ENCODE measurements around the gene PAM. TPM values are rescaled to one million over a fixed set of nuclear protein-coding genes. Genes with fewer than 3 reads are reported as not detected.
A peak's percentile ranks its signal among the peaks of the same experiment; 100 is the strongest.

Gene PAM
- total and polyA plus RNA-seq, 2 donors from 2014 or later = 158 to 293 TPM

DNA sequence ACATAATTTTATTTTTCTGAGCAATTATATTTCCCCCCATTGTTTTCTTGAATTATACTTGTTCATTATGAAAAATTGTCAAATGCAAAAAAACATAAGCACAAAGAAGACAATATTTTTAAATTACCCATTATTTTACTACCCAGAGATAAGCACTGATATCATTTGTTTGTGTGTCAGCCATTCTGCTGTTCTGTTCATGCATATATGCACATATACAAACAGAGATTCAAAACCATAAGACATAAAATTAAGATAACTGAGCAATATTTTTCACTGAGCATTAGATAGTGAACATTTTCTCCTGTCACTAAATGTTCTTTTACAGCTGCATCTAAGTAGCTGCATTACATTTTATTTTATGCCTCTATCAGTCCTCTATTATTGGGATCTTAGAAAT is 35.6 kb downstream of the PAM start:
- Histone ChIP-seq H3K9ac (ENCODE audit: low read length in 3 of 3) (no peak overlapping the region), H3K4me3 (ENCODE audit: low read length in 3 of 3) (no peak overlapping the region), H3K27ac (ENCODE audit: low read depth in 2 of 2, low read length in 2 of 2) (no peak overlapping the region), H3K9me3 (ENCODE audit: control insufficient read depth in 2 of 3, insufficient read depth in 1 of 3, low read length in 3 of 3) (no peaks in the 10 kb centered on the region), H3K36me3 (ENCODE audit: control insufficient read depth in 2 of 3, insufficient read depth in 3 of 3, low read length in 3 of 3) (no peaks in the 10 kb centered on the region), H3K4me1 (ENCODE audit: control insufficient read depth in 2 of 3, insufficient read depth in 2 of 3, low read depth in 1 of 3, low read length in 3 of 3) (no peaks in the 10 kb centered on the region), H3K27me3 (ENCODE audit: control insufficient read depth, insufficient read depth, low read length) (no peaks in the 10 kb centered on the region)
- intact Hi-C loops (cut with DNase I) = no loop called here
- TF ChIP-seq, protein P1, sequence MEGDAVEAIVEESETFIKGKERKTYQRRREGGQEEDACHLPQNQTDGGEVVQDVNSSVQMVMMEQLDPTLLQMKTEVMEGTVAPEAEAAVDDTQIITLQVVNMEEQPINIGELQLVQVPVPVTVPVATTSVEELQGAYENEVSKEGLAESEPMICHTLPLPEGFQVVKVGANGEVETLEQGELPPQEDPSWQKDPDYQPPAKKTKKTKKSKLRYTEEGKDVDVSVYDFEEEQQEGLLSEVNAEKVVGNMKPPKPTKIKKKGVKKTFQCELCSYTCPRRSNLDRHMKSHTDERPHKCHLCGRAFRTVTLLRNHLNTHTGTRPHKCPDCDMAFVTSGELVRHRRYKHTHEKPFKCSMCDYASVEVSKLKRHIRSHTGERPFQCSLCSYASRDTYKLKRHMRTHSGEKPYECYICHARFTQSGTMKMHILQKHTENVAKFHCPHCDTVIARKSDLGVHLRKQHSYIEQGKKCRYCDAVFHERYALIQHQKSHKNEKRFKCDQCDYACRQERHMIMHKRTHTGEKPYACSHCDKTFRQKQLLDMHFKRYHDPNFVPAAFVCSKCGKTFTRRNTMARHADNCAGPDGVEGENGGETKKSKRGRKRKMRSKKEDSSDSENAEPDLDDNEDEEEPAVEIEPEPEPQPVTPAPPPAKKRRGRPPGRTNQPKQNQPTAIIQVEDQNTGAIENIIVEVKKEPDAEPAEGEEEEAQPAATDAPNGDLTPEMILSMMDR (IDR thresholded peaks at IDR 0.05; ENCODE audit: borderline replicate concordance, extremely low read depth, insufficient read depth) = no peak
- no peak for FAIRE-seq
- DNase-seq = no peak

GRCh38 chr5:102792705-102793104 is 37.6 kb downstream of the PAM start:
- FAIRE-seq (no peak), DNase-seq (no peak)
- H3K4me3 ChIP-seq (ENCODE audit: low read length in 3 of 3) = no peak overlapping the region
- H3K27me3 ChIP-seq (ENCODE audit: control insufficient read depth, insufficient read depth, low read length) = no peaks in the 10 kb centered on the region
- no peaks in the 10 kb centered on the region for H3K4me1 ChIP-seq (ENCODE audit: control insufficient read depth in 2 of 3, insufficient read depth in 2 of 3, low read depth in 1 of 3, low read length in 3 of 3)
- H3K9me3 ChIP-seq (ENCODE audit: control insufficient read depth in 2 of 3, insufficient read depth in 1 of 3, low read length in 3 of 3) = no peaks in the 10 kb centered on the region
- H3K27ac ChIP-seq (ENCODE audit: low read depth in 2 of 2, low read length in 2 of 2) = no peak overlapping the region
- intact Hi-C loops (cut with DNase I) = no loop called here
- TF ChIP-seq, protein P1 (IDR thresholded peaks at IDR 0.05; ENCODE audit: borderline replicate concordance, extremely low read depth, insufficient read depth) = peak; percentile 33
- no peaks in the 10 kb centered on the region for H3K36me3 ChIP-seq (ENCODE audit: control insufficient read depth in 2 of 3, insufficient read depth in 3 of 3, low read length in 3 of 3)
- H3K9ac ChIP-seq (ENCODE audit: low read length in 3 of 3) = no peak overlapping the region

DNA sequence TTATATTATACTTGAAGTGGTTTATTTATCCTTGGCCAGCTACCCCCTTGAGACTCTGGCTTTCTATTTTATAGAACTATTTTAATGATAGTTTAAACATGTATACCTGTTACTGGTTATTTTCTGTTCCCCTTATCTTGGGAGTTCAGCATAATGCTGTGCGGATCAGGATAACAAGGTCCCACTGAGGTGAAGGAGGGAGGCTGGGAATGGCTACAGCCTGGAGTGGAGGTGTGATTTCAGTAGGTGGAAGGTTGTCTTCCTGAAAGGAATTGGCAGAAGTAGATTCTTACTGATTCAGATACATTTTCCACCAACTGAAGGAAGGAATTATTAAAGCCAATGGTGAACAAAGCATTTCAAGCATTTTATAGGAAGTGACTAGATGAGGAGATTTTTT is 38.9 kb downstream of the PAM start:
- Histone ChIP-seq H3K4me3 (ENCODE audit: low read length in 3 of 3) (no peak overlapping the region), H3K9ac (ENCODE audit: low read length in 3 of 3) (no peak overlapping the region), H3K9me3 (ENCODE audit: control insufficient read depth in 2 of 3, insufficient read depth in 1 of 3, low read length in 3 of 3) (no peaks in the 10 kb centered on the region), H3K27me3 (ENCODE audit: control insufficient read depth, insufficient read depth, low read length) (no peaks in the 10 kb centered on the region), H3K4me1 (ENCODE audit: control insufficient read depth in 2 of 3, insufficient read depth in 2 of 3, low read depth in 1 of 3, low read length in 3 of 3) (no peaks in the 10 kb centered on the region), H3K27ac (ENCODE audit: low read depth in 2 of 2, low read length in 2 of 2) (no peak overlapping the region), H3K36me3 (ENCODE audit: control insufficient read depth in 2 of 3, insufficient read depth in 3 of 3, low read length in 3 of 3) (no peaks in the 10 kb centered on the region)
- no peak for FAIRE-seq
- no peak for DNase-seq
- TF ChIP-seq, protein P1 (IDR thresholded peaks at IDR 0.05; ENCODE audit: borderline replicate concordance, extremely low read depth, insufficient read depth) = no peak
- intact Hi-C loops (cut with DNase I) = no loop called here

GRCh38 chr5:102794677-102795331 is 39.7 kb downstream of the PAM start:
- TF ChIP-seq, protein P1 (IDR thresholded peaks at IDR 0.05; ENCODE audit: borderline replicate concordance, extremely low read depth, insufficient read depth) = no peak
- Histone ChIP-seq H3K27ac (ENCODE audit: low read depth in 2 of 2, low read length in 2 of 2) (no peak overlapping the region), H3K4me3 (ENCODE audit: low read length in 3 of 3) (no peak overlapping the region), H3K36me3 (ENCODE audit: control insufficient read depth in 2 of 3, insufficient read depth in 3 of 3, low read length in 3 of 3) (no peaks in the 10 kb centered on the region), H3K27me3 (ENCODE audit: control insufficient read depth, insufficient read depth, low read length) (no peaks in the 10 kb centered on the region), H3K4me1 (ENCODE audit: control insufficient read depth in 2 of 3, insufficient read depth in 2 of 3, low read depth in 1 of 3, low read length in 3 of 3) (no peaks in the 10 kb centered on the region), H3K9ac (ENCODE audit: low read length in 3 of 3) (no peak overlapping the region), H3K9me3 (ENCODE audit: control insufficient read depth in 2 of 3, insufficient read depth in 1 of 3, low read length in 3 of 3) (no peaks in the 10 kb centered on the region)
- DNase-seq = no peak
- intact Hi-C loops (cut with DNase I) = no loop called here
- no peak for FAIRE-seq

Measured in kidney (tissue), 14 donors.